T-helper 2 cell (primary cell): ENCODE measurements around the gene ALOX5.

ENCODE experiments used
- DNase-seq, 5 experiments: peaks; one replicate each; pipeline versions ENCODE4 v3.0.0 to v3.0.0-alpha.2; 2012 to 2022

The ALOX5 gene

GRCh38 chr10:45425621-45426563, 51.9 kb downstream of the ALOX5 start:
- DNase-seq: no peak

GRCh38 chr10:45427262-45427969, 53.4 kb downstream of the ALOX5 start:
- no peak for DNase-seq

GRCh38 chr10:45427970-45428366, 54.0 kb downstream of the ALOX5 start:
- no peak for DNase-seq

GRCh38 chr10:45428611-45429510, 54.8 kb downstream of the ALOX5 start:
- no peak for DNase-seq

GRCh38 chr10:45429790-45430189, 55.8 kb downstream of the ALOX5 start:
- DNase-seq: no peak

- no peak for DNase-seq
Observed at GRCh38 chr10:45432113-45432512, 58.1 kb downstream of the ALOX5 start.

GRCh38 chr10:45432700-45433472, 58.9 kb downstream of the ALOX5 start:
- no peak for DNase-seq

- DNase-seq: no peak
Observed at GRCh38 chr10:45433716-45434469, 59.9 kb downstream of the ALOX5 start.

GRCh38 chr10:45437587-45438465, 63.8 kb downstream of the ALOX5 start:
- DNase-seq: no peak

GRCh38 chr10:45438466-45439090, 64.6 kb downstream of the ALOX5 start:
- DNase-seq: no peak

- DNase-seq: no peak
Observed at GRCh38 chr10:45439365-45439764, 65.3 kb downstream of the ALOX5 start.

- DNase-seq: no peak
Observed at GRCh38 chr10:45439873-45440272, 65.9 kb downstream of the ALOX5 start.

- DNase-seq: no peak
Observed at GRCh38 chr10:45440511-45441062, 66.6 kb downstream of the ALOX5 start.

- no peak for DNase-seq
Observed at GRCh38 chr10:45441239-45442190, 67.5 kb downstream of the ALOX5 start.

GRCh38 chr10:45442251-45442650, 68.2 kb downstream of the ALOX5 start:
- no peak for DNase-seq

- DNase-seq: no peak
Observed at GRCh38 chr10:45442662-45443061, 68.6 kb downstream of the ALOX5 start.

- DNase-seq: no peak
Observed at GRCh38 chr10:45443101-45444009, 69.3 kb downstream of the ALOX5 start.
